Measurements from ENCODE around the gene CDK4.
A peak's percentile ranks its signal among the peaks of the same experiment; 100 is the strongest.

The CDK4 gene

DNA sequence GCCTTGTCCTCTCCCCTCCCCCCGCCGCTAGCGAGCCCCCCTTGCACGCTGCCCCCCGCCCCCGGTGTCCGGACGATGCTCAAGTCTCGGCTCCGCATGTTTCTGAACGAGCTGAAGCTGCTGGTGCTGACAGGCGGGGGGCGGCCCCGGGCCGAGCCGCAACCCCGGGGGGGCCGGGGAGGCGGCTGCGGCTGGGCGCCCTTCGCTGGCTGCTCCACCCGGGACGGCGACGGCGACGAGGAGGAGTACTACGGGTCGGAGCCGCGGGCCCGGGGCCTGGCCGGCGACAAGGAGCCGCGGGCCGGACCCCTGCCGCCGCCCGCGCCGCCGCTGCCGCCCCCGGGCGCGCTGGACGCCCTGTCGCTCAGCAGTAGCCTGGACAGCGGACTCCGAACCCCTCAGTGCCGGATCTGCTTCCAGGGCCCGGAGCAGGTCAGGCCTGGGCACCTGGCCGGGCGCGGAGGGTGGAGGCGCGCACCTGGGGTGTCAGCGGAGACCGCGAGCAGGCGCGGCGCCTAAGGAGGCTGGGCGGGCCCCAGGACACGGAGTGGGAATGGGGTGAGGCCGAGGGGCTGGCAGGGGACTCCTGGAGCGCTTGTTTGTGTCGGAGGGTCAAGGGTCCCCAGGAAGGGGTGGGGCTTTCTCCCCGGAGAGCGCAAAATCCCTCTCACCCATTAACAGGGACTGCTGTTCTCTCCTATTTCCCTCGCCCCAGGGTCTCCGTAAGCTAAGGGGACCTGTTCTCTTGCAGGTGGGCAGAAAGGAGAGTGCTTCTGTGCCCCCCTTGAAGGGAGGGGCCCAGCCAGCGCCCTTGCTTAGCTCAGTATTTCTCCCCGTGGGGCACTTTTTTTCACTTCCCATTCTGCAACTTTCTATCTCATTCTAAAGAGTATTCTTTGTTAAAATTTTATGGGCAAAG, 3.6 kb upstream of the CDK4 start:
- peak; percentile 26; the same call in 1 of the 2 replicates for TF ChIP-seq SPI1 (IDR thresholded peaks at IDR 0.05; ENCODE audit: borderline replicate concordance, low read depth)
- TF ChIP-seq POLR2AphosphoS5 (IDR thresholded peaks at IDR 0.05; ENCODE audit: low read depth), result no peak
- peak overlapping the region; percentile 68 for H3K4me3 ChIP-seq (replicated peaks; ENCODE audit: insufficient read depth, low read length)
- no peak overlapping the region for H3K27ac ChIP-seq (replicated peaks)
- DNase-seq (ENCODE audit: low read depth in 1 of 2, low spot score in 1 of 2), result no peak
- H3K27me3 ChIP-seq (ENCODE audit: insufficient read depth, poor library complexity, severe bottlenecking), result peaks cover 3% of the 10 kb centered on the region

DNA sequence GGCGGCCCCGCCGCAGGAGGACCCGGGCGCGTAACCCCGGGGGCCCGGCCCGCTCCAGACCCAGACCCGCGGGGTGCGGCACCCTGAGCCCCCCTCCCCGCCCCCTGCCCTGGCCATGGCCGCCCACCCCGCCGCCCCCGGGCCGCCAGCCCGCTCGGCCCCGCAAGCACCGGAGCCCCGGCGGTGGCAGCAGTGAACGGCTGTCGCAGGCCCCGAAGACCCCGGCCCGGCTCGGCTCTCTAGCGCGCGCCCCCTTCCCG, 3.0 kb upstream of the CDK4 start:
- peak overlapping the region; percentile 68 for H3K4me3 ChIP-seq (replicated peaks; ENCODE audit: insufficient read depth, low read length)
- H3K27ac ChIP-seq (replicated peaks), result no peak overlapping the region
- DNase-seq (ENCODE audit: low read depth in 1 of 2, low spot score in 1 of 2), result no peak
- TF ChIP-seq CTCF (IDR thresholded peaks at IDR 0.05; ENCODE audit: insufficient read depth, low read length) (no peak), SPI1 (IDR thresholded peaks at IDR 0.05; ENCODE audit: borderline replicate concordance, low read depth) (no peak), POLR2AphosphoS5 (IDR thresholded peaks at IDR 0.05; ENCODE audit: low read depth) (no peak), GABPA (IDR thresholded peaks at IDR 0.05; ENCODE audit: low read depth) (no peak)
- TF ChIP-seq, protein P1, sequence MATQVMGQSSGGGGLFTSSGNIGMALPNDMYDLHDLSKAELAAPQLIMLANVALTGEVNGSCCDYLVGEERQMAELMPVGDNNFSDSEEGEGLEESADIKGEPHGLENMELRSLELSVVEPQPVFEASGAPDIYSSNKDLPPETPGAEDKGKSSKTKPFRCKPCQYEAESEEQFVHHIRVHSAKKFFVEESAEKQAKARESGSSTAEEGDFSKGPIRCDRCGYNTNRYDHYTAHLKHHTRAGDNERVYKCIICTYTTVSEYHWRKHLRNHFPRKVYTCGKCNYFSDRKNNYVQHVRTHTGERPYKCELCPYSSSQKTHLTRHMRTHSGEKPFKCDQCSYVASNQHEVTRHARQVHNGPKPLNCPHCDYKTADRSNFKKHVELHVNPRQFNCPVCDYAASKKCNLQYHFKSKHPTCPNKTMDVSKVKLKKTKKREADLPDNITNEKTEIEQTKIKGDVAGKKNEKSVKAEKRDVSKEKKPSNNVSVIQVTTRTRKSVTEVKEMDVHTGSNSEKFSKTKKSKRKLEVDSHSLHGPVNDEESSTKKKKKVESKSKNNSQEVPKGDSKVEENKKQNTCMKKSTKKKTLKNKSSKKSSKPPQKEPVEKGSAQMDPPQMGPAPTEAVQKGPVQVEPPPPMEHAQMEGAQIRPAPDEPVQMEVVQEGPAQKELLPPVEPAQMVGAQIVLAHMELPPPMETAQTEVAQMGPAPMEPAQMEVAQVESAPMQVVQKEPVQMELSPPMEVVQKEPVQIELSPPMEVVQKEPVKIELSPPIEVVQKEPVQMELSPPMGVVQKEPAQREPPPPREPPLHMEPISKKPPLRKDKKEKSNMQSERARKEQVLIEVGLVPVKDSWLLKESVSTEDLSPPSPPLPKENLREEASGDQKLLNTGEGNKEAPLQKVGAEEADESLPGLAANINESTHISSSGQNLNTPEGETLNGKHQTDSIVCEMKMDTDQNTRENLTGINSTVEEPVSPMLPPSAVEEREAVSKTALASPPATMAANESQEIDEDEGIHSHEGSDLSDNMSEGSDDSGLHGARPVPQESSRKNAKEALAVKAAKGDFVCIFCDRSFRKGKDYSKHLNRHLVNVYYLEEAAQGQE (IDR thresholded peaks at IDR 0.05; ENCODE audit: insufficient replicate concordance, low read depth), result no peak
- H3K27me3 ChIP-seq (ENCODE audit: insufficient read depth, poor library complexity, severe bottlenecking), result peaks cover 3% of the 10 kb centered on the region

GRCh38 chr12:57754411-57755193, 2.5 kb upstream of the CDK4 start, which contains the start of gene MARCHF9:
Gene MARCHF9 (plus strand): TSS chr12:57755103. CDS start chr12:57755529, 426 bp downstream.
- Histone ChIP-seq H3K27ac (replicated peaks) (no peak within 1 kb of the TSS), H3K27me3 (ENCODE audit: insufficient read depth, poor library complexity, severe bottlenecking) (peaks cover 3% of the 10 kb centered on the region), H3K4me3 (replicated peaks; ENCODE audit: insufficient read depth, low read length) (peak within 1 kb of the TSS; percentile 68)
- DNase-seq (ENCODE audit: low read depth in 1 of 2, low spot score in 1 of 2), result peak; percentile 63
- no peak for TF ChIP-seq SPI1 (IDR thresholded peaks at IDR 0.05; ENCODE audit: borderline replicate concordance, low read depth)
- TF ChIP-seq GABPA (IDR thresholded peaks at IDR 0.05; ENCODE audit: low read depth), result no peak
- no peak for TF ChIP-seq CTCF (IDR thresholded peaks at IDR 0.05; ENCODE audit: insufficient read depth, low read length)
- TF ChIP-seq, protein P1 (IDR thresholded peaks at IDR 0.05; ENCODE audit: insufficient replicate concordance, low read depth), result no peak
- TF ChIP-seq POLR2AphosphoS5 (IDR thresholded peaks at IDR 0.05; ENCODE audit: low read depth), result no peak

DNA sequence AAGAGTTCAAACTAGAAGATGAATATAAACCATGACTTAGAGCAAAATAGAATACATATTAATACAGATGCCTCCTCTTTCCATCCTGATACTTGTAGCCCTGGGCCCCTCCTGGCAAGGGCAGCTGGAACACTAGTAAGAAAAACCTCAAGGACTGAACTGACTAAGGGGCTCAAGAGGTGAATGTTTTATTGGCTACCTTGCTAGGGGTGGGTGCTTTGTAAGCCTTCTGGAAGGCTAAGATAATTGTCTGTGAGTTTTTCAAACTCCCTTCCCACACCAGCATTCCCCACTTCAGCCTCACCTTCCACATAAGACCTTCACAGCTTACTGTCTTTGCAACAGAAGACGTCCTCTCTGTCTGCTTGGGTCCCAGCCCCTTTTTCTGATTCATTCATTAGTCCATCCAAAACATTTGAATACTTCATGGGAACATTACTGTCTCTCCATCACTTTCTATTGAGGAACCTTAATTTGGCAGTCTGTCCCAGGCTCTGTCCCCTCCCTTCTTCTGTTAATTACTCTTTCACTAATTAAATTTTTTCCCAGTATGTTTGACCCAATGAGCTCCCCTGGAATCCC, 1.7 kb upstream of the CDK4 start:
- H3K27ac ChIP-seq (replicated peaks), result no peak overlapping the region
- DNase-seq (ENCODE audit: low read depth in 1 of 2, low spot score in 1 of 2), result no peak
- TF ChIP-seq CTCF (IDR thresholded peaks at IDR 0.05; ENCODE audit: insufficient read depth, low read length), result no peak
- no peak for TF ChIP-seq GABPA (IDR thresholded peaks at IDR 0.05; ENCODE audit: low read depth)
- TF ChIP-seq, protein P1 (IDR thresholded peaks at IDR 0.05; ENCODE audit: insufficient replicate concordance, low read depth), result no peak
- TF ChIP-seq SPI1 (IDR thresholded peaks at IDR 0.05; ENCODE audit: borderline replicate concordance, low read depth), result no peak
- no peak for TF ChIP-seq POLR2AphosphoS5 (IDR thresholded peaks at IDR 0.05; ENCODE audit: low read depth)
- H3K27me3 ChIP-seq (ENCODE audit: insufficient read depth, poor library complexity, severe bottlenecking), result peaks cover 3% of the 10 kb centered on the region
- H3K4me3 ChIP-seq (replicated peaks; ENCODE audit: insufficient read depth, low read length), result no peak overlapping the region

All from HL-60 (cell line).